DOHH2 (cell line): ENCODE data around the gene GRID1.

Source experiments
- H3F3A ChIP-seq: fragments of 200-600 bp; sonication (generic), shearing (Covaris generic); 2 replicates; pipeline ENCODE4 v1.6.0; 2016; ENCODE audit warnings: antibody characterized with exemption, mild to moderate bottlenecking; ENCODE audit not compliant: control insufficient read depth, insufficient read depth
- H3K27ac ChIP-seq: fragments of 200-600 bp; sonication (generic); 2 replicates; pipeline ENCODE4 v1.5.1; 2014; ENCODE audit warnings: low read depth, mild to moderate bottlenecking, low read length, moderate library complexity
- H3K27me3 ChIP-seq: fragments of 200-600 bp; sonication (generic); 2 replicates; pipeline ENCODE4 v1.6.1; 2014; ENCODE audit warnings: mild to moderate bottlenecking, low read length, mixed read lengths; ENCODE audit not compliant: control insufficient read depth
- H3K36me3 ChIP-seq: fragments of 200-600 bp; sonication (generic); 2 replicates; pipeline ENCODE4 v1.6.1; 2014; ENCODE audit warnings: mild to moderate bottlenecking, low read length, moderate library complexity, mixed read lengths; ENCODE audit not compliant: control insufficient read depth
- H3K4me1 ChIP-seq: fragments of 200-600 bp; sonication (generic); 2 replicates; pipeline ENCODE4 v1.6.1; 2014; ENCODE audit warnings: mild to moderate bottlenecking, low read length, mixed read lengths; ENCODE audit not compliant: control insufficient read depth
- H3K4me2 ChIP-seq: fragments of 200-600 bp; sonication (generic); 2 replicates; pipeline ENCODE4 v1.6.0; 2014; ENCODE audit warnings: mild to moderate bottlenecking, low read length, moderate library complexity
- H3K4me3 ChIP-seq: fragments of 200-600 bp; sonication (generic); 2 replicates; pipeline ENCODE4 v1.5.1; 2014; ENCODE audit warnings: mild to moderate bottlenecking, low read length, mixed read lengths
- H3K79me2 ChIP-seq: fragments of 200-600 bp; sonication (generic); 2 replicates; pipeline ENCODE4 v1.6.1; 2014; ENCODE audit warnings: mild to moderate bottlenecking, low read length, mixed read lengths; ENCODE audit not compliant: control insufficient read depth
- H3K9me2 ChIP-seq: fragments of 200-600 bp; sonication (generic); replicated peaks from 2 replicates; pipeline ENCODE4 v1.6.1; 2014; ENCODE audit warnings: mild to moderate bottlenecking, low read length, mixed read lengths; ENCODE audit not compliant: control insufficient read depth
- H3K9me3 ChIP-seq: fragments of 200-600 bp; sonication (generic); 2 replicates; pipeline ENCODE4 v1.6.1; 2014; ENCODE audit warnings: antibody characterized with exemption, low read length, mixed read lengths; ENCODE audit not compliant: control insufficient read depth, insufficient read depth
- H4K20me1 ChIP-seq: fragments of 200-600 bp; sonication (generic); 2 replicates; pipeline ENCODE4 v1.6.0; 2014; ENCODE audit warnings: low read depth, mild to moderate bottlenecking, antibody characterized with exemption, low read length, moderate library complexity; ENCODE audit not compliant: control insufficient read depth, insufficient read depth
- EZH2phosphoT487 ChIP-seq: fragments of 200-600 bp; sonication (generic); IDR thresholded peaks from 2 replicates; pipeline ENCODE4 v1.6.1; 2017; ENCODE audit warnings: borderline replicate concordance, mild to moderate bottlenecking, antibody characterized with exemption, low read length, moderate library complexity, mixed read lengths
- TF ChIP-seq, protein P1 (sequence below): fragments of 200-600 bp; sonication (generic); IDR thresholded peaks from one replicate; pipeline ENCODE4 v1.5.1; 2014; ENCODE audit warnings: antibody characterized with exemption, mild to moderate bottlenecking, low read depth, low read length; ENCODE audit not compliant: poor library complexity, severe bottlenecking

GRID1 gene

DNA sequence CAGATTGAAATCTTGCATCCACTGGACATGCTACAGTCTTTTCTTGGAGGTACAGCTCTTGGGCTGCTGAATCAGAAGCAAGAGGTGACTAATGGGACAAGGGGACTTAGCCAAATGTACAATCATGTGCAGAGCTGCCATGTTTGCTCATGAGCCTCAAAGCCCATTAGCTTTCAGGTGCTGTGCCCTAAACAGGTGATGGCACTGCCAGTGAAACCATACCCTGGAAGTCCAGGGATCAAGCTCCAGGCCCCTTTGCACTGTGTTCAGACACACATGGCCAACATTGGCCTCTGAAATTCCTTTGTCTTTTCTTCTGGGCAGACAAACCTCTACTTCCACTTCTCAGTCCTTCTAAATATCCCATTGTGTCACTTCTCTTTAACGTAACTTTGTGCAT, 328.2 kb downstream of the GRID1 start:
- no peaks in the 10 kb centered on the region for H3F3A ChIP-seq
- no peaks in the 10 kb centered on the region for H4K20me1 ChIP-seq
- no peaks in the 10 kb centered on the region for H3K27me3 ChIP-seq
- H3K9me3 ChIP-seq, result no peaks in the 10 kb centered on the region
- H3K4me2 ChIP-seq, result no peak overlapping the region
- H3K79me2 ChIP-seq, result no peaks in the 10 kb centered on the region
- no peaks in the 10 kb centered on the region for H3K36me3 ChIP-seq
- no peak overlapping the region for H3K4me3 ChIP-seq
- no peaks in the 10 kb centered on the region for H3K4me1 ChIP-seq
- H3K9me2 ChIP-seq, result no peaks in the 10 kb centered on the region
- H3K27ac ChIP-seq, result no peak overlapping the region
- TF ChIP-seq EZH2phosphoT487, result no peak
- TF ChIP-seq, protein P1, sequence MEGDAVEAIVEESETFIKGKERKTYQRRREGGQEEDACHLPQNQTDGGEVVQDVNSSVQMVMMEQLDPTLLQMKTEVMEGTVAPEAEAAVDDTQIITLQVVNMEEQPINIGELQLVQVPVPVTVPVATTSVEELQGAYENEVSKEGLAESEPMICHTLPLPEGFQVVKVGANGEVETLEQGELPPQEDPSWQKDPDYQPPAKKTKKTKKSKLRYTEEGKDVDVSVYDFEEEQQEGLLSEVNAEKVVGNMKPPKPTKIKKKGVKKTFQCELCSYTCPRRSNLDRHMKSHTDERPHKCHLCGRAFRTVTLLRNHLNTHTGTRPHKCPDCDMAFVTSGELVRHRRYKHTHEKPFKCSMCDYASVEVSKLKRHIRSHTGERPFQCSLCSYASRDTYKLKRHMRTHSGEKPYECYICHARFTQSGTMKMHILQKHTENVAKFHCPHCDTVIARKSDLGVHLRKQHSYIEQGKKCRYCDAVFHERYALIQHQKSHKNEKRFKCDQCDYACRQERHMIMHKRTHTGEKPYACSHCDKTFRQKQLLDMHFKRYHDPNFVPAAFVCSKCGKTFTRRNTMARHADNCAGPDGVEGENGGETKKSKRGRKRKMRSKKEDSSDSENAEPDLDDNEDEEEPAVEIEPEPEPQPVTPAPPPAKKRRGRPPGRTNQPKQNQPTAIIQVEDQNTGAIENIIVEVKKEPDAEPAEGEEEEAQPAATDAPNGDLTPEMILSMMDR, result no peak

DNA sequence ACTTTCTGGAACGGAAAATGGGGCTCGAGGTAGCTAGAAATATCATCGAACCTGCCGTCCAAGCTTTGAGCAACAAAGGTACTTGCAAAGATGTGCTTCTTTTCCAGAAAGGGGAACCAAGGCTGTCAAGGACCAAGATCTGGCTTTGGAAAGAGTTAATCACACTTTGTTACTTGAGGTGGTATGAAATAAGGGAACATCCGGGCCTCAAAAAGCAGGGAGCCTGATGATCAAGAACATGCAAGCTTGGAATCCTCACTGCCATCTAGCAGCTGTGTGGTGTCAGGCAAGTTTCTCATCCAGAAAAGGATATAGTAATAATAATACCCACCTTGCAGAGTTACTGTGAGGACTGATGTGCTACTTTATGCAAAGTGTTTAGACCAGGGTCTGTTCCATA, 329.5 kb downstream of the GRID1 start:
- H3K4me3 ChIP-seq, result no peak overlapping the region
- H3K4me2 ChIP-seq, result no peak overlapping the region

DNA sequence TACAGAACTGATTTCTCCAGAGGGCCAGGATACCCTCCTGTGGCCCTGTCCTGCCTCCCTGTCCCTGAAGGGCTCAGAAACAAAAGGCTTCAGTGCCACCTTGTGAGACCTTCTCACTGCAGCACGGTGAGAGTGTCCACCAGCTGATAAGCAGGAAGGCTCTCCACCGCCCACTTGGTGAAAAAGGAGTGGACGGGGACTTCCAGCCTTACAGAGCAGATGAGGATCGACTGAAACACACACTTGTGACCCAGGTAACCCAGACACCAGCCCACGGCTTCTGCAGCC, 330.1 kb downstream of the GRID1 start:
- Histone ChIP-seq H3K36me3 (no peaks in the 10 kb centered on the region), H3K4me1 (no peaks in the 10 kb centered on the region), H3K4me3 (no peak overlapping the region), H3K27me3 (no peaks in the 10 kb centered on the region), H3K9me3 (no peaks in the 10 kb centered on the region), H3K9me2 (no peaks in the 10 kb centered on the region), H3K4me2 (no peak overlapping the region), H3K27ac (no peak overlapping the region), H3K79me2 (no peaks in the 10 kb centered on the region), H3F3A (no peaks in the 10 kb centered on the region), H4K20me1 (no peaks in the 10 kb centered on the region)
- no peak for TF ChIP-seq EZH2phosphoT487
- TF ChIP-seq, protein P1, result no peak

More for the DNA sequence above, 329.5 kb downstream of the GRID1 start:
- Histone ChIP-seq H3K27ac (no peak overlapping the region), H3K36me3 (no peaks in the 10 kb centered on the region), H3K4me1 (no peaks in the 10 kb centered on the region), H3K79me2 (no peaks in the 10 kb centered on the region), H3K9me2 (no peaks in the 10 kb centered on the region), H3F3A (no peaks in the 10 kb centered on the region), H3K9me3 (no peaks in the 10 kb centered on the region), H3K27me3 (no peaks in the 10 kb centered on the region), H4K20me1 (no peaks in the 10 kb centered on the region)
- TF ChIP-seq EZH2phosphoT487, result no peak
- TF ChIP-seq, protein P1, result no peak
